ENCODE data around the gene MRI1.
A peak's percentile ranks its signal among the peaks of the same experiment; 100 is the strongest.
"Not testable (repeated sequence)": the region's sequence is repeated elsewhere in the genome, so short reads cannot be mapped to it uniquely, and the experiment has no call there.

Gene MRI1

DNA sequence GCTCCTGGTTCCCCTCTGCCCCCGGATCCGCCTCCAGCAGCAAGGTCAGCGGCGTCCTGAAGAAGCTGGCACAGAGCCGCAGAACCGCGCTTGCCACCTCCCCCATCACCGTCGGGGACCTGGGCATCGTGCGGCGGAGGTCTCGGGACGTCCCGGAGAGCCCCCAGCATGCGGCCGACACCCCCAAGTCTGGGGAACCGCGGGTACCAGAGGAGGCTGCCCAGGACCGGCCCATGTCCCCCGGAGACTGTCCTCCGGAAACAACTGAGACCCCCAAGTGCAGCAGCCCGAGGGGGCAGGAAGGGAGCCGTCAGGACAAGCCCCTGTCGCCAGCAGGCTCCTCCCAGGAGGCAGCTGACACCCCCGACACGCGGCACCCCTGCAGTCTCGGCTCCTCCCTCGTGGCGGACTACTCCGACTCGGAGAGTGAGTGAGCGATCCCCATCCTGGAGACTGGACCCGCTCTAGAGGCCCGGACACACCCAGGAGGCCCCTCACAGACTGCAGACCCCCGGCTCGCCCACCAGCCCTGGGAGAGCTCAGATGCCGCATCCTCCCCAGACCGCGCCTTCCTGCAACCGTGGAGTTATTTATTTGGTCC is 1.6 kb upstream of the MRI1 start:
- no peak for DNase-seq

DNA sequence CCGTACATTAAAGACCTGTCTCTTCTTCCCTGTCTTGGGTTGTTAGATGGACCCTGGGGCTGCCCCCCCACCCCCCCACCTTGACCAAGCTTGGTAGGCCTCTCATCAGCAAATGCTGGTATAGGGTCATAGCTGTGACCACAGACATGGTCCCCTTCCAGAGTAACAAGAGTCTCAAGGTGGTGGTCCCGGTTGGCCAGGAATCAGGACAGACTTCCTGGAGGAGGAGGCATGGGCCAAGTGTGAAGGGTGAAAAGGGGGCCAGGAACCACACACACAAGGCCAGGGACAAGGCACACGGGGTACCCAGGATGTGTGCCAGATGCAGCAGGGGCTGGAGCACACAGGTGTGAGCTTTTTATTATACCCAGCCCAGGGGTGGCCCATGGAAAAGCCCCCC is 1.1 kb upstream of the MRI1 start:
- DNase-seq, result no peak

DNA sequence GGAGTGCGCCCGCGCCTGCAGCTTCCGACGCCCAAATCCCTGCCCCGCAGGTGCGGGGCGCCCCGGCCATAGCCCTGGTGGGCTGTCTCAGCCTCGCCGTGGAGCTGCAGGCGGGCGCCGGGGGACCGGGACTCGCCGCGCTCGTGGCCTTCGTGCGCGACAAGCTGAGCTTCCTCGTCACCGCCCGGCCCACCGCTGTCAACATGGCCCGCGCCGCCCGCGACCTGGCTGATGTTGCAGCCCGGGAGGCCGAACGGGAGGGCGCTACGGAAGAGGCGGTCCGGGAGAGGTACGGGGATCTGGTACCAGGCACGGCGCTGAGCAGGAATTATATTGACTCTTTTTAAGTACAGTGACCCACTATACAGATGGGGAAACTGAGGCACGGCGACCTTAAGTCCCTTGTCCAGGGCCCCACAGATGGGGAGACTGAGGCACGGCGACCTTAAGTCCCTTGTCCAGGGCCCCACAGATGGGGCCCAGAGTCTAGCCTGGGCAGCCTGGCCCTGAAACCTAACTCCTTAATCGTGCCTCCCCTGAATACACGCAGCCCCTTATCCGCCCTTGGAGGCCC is 586 bp downstream of the MRI1 start:
- no peak for DNase-seq

DNA sequence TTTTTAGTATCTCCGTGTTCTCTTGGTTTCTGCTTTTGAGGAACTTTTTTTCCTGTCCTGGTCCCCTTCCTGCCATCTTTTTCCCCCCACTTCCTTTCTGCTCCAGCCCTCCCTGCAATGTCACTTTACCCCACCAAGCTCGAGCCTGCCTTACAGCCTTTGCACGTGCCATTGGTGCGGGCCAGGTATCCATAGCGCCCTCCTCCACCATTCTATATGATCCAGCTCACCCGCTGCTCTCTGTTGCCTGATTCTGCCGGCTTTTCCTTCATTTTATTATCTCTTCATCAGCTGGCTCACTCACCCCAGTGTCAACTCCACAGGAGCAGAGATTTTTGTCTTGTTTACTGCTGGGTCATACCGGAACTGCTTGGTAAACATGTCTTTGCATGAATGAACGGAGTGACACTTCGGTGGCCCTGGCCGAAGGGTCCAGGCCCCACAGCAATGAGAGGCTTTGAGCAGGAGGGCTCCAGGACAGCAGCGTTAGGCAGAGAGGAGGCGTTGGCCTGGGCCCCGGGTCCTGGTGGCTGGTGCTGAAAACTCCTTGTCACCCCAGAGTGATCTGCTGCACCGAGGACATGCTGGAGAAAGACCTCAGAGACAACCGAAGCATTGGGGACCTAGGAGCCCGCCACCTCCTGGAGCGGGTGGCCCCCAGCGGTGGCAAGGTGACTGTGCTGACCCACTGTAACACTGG is 1.2 kb downstream of the MRI1 start:
- no peak for DNase-seq

DNA sequence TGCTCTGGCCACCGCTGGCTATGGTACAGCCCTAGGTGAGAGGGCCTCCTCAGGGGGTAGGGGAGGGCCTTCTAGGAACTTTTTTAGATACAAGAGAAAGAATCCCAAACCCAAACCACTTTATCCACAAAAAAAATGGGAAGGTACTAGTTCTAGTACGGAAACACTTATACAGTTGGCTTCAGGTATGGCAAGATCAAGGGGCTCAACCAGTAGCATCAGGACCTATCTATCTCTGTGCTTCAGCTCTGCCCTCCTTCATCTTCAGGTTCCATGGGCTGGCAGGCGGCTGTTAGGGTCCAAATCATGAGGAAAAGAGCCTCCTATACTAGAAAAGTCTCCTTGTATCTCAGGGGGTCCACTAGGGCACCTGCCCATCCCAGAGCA is 1.8 kb downstream of the MRI1 start:
- DNase-seq, result no peak

DNA sequence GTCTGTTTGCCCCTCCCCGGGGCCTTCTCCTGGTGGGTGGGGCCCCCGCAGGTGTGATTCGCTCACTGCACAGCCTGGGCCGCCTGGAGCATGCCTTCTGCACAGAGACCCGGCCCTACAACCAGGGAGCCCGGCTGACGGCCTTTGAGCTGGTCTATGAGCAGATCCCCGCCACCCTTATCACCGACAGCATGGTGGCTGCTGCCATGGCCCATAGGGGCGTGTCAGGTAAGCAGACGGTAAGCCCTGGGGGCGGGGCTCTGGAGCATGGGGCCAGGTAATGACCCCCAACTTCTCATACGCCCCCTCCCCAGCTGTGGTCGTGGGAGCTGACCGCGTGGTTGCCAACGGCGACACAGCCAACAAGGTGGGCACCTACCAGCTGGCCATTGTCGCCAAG is 4.2 kb downstream of the MRI1 start:
- no peak for DNase-seq

DNA sequence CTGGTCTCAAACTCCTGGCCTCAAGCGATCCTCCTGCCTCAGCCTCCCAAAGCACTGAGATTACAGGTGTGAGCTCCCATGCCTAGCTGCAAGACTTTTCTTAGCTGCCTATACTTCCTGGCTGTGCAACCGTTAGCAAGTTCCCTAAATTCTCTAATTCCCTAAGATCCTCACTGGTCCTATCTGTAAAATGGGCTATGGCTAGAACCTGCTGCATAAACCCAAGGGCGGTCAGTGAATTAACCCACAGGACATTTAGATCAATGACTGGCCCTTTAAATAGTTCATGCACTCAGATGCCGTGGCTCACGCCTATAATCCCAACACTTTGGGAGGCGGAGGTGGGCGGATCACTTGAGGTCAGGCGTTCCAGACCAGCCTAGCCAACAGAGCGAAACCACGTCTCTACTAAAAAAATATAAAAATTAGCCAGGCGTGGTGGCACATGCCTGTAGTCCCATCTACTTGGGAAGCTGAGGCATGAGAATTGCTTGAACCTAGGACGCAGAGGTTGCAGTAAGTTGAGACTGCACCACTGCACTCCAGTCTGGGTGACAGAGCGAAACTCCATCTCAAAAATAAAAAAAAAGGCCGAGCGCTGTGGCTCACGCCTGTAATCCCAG is 5.8 kb downstream of the MRI1 start:
- DNase-seq, result no peak

DNA sequence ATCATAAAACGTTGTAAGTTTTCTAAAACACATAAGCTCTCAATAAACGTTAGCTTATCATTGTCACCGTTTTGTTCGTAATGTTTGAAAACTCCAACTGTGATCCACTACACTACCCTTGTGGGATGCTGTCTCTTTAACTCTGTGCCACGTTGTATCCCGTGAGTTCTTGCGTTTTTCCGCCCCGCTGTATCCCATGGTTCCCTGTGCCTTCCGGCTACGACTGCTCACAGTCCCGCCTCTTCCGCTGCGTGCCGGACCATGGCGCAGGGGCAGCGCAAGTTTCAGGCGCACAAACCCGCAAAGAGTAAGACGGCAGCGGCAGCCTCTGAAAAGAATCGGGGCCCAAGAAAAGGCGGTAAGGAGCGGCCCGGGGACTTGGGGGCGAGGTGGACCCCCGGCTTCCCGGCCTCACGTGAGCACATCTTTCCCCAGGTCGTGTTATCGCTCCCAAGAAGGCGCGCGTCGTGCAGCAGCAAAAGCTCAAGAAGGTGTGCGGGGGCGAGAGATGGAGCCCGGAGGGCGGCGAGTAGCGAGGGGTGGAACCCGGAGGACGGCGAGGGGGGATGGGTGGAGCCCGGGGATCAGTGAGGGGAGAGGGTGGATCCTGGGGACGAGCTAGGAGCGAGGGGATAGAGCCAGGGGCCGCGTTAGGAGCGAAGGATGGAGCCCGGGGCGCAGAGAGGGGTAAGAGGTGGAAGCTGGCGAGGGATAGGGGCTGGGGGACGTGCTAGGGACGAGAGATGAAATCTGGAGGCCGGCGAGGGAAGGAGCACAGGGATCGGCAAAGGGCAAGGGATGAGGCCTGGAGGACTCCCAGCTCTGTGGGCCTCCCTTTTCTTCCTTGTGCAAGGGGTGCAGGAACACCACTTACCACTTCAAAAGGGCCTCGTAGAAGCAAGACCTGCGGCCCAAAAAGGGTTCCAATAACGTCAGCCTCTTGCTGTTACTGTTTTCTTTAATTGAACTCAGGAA is 10.2 kb downstream of the MRI1 start, which contains the start of gene C19orf53:
Gene C19orf53 (plus strand): TSS at position 240 of the 975 bp plus-strand sequence. CDS start 22 bp downstream, at position 262.
- peak; percentile 24 for DNase-seq

DNA sequence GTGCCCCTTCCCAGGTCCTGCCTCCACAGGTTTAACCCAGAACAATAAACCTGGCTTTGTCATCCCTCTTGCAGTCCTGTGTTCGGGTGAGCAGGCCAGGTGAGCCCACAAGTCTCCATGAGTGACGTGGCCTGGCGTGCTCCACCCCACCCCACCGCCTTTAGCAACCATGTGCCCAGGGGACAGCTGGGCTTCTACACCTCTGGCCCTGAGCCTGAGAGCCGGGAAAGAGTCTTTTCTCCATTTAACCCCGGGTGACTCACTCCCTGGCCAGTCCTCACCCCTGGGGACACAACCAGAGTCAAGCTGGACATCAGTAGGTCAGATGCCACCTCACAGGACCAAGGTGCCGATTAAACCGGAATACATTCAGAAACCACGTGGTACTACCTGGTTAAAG is 14.1 kb downstream of the MRI1 start:
- no peak for DNase-seq

DNA sequence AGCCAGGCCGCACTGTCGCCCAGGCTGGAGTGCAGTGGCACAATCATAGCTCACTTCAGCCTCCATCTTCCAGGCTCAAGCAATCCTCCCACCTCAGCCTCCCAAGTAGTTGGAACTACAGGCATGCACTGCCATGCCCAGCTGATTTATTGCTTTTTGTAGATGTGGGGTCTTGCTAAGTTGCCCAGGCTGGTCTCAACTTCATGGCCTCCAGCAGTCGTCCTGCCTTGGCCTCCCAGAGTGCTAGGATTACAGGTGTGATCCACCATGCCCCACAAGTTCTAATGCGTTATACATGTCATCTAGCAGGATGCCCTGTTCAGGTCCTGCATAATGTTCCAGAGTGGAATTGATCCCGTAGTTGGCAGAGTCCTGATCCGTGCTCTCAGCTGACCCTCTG is 14.5 kb downstream of the MRI1 start:
- no peak for DNase-seq

DNA sequence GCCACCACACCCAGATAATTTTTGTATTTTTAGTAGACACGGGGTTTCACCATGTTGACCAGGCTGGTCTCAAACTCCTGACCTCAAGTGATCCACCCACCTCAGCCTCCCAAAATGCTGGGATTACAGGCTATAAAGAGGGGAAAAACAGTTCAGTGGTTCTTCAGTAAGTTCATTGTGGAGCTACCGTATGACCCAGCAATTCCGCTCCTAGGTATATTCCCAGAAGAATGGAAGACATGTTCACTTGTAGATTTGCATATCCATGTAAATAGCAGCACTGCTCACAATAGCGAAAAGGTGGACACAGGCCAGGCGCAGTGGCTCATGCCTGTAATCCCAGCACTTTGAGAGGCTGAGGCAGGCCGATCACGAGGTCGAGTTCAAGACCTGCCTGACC is 15.5 kb downstream of the MRI1 start:
- DNase-seq, result not testable (repeated sequence)

DNA sequence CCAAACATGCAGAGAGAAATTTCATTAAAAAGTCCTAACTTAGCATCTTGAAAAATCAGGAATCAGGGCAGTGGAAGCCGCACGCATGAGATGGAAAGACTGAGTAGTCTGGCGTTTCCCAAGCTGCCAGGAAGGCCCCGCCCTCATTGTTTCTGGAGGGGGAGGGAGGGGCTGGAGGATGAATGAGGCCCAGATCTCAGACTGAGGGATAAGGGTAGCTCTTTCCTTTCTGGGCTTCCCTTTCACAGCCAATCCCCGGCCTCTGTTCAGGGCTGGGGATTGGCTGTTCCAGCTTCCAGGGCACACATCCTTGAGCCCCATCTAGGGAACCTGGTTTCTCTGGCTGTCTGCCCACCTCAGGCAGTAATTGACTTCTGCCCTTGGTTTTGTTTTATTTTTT is 17.2 kb downstream of the MRI1 start:
- DNase-seq, result no peak

DNA sequence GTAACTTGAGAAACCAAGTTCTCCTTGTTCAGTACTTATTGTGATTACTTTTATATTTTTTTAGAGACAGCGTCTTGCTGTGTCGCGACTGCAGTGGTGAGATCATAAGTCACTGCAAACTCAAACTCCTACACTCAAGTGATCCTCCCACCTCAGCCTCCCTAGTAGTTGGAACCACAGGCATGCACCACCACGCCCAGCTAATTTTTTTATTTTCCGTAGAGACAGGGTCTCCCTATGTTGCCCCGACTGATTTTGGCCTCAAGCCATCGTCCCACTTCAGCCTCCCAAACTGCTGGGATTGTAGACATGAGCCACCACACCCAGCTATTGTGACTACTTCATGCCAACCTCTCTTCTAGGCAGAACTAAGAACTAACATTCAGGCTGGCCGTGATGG is 18.2 kb downstream of the MRI1 start:
- DNase-seq, result no peak

DNA sequence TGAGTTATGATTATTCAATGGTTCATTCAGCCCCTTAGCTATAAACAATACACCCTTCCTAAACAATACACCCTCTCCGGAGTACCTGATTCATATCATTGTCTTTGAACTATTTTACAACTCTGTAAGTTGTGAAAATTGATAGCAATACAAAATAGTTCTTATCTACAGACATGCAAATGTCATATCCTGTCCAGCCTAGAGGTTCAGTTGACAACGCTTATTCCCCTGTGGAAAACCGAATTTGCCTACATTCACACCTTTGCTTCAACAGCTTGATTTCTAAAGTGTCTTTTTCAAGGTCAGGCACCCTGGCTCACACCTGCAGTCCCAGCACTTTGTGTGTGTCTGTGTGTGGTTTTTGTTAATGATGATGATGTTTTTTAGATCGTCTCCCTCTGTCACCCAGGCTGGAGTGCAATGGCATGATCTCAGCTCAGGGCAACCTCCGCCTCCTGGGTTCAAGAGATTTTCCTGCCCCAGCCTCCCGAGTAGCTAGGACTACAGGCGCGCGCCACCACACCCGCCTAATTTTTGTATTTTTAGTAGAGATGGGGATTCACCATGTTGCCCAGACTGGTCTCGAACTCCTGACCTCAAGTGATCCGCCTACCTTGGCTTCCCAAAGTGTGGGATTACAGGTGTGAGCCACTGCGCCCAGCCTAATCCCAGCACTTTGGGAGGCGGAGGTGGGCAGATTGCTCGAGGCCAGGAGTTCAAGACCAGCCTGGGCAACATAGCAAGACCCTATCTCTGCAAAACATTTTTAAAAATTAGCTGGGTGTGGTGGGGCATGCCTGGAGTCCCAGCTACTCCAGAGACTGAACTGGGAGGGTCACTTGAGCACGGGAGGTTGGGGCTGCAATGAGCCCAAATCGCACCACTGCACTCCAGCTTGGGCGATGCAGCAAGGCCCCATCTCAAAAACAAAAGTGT is 19.5 kb downstream of the MRI1 start:
- no peak for DNase-seq

DNA sequence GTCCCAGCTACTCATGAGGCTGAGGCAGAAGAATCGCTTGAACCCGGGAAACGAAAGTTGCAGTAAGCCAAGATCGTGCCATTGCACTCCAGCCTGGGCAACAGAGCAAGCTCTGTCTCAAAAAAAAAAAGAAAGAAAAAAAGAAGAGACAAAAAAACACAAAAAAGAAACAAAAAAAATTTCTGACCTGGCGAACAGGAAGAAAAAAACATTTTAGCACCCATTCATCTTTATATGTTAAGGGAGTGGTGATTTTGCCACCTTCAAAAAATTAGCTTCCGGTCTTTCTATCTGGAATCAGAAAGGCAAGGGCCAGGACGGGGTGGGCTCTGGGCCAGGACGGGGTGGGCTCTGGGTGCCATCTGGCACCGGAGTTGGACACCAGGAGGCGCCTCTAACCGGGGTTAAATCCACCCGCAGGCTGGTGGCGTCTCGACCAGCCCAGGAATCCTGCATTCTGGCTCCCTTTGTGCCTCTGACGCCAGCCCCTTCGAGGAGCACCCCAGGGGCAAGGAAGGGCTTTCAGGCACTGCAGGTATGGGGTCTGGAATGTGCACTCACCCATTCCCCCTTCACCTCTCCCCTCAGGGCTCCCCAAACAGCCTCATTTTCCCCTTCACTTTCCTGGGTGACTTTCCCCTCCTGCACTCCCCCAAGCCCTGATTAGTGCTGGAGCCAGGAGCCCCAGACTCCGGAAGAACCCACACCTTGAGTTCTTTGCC is 20.6 kb downstream of the MRI1 start:
- DNase-seq, result no peak

DNA sequence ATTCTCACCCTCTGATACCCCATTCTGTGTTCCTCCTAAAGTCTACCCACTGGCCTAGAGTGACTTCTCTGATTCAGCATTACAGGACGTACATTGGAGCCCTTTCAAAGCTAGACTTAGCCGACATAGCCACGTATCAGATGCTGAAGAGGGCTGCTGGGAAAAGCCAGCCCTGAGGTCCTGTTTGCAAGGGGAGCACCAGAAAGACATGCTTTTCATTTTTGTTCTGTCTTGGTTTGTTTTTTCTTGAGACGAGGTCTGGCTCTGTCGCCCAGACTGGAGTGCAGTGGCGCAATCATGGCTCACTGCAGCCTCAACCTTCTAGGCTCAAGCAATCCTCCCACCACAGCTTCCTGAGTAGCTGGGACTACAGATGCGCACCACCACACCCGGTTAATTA is 24.7 kb downstream of the MRI1 start:
- DNase-seq, result no peak

DNA sequence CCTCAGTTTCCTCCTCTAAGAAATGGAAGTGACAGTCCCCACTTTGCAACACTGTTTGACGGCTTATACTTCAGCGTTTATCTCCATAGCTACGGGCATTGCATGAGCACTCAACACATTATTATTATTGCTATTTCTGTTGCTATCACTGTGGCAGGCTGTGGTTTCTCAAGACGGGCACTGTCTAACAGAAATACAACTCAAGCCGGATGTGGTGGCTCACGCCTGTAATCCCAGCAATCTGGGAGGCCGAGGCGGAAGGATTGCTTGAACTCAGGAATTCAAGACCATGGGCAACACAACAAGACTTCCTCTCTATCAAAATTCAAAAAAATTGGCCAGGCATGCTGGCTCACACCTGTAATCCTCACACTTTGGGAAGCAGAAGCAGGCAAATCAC is 26.0 kb downstream of the MRI1 start:
- no peak for DNase-seq

DNA sequence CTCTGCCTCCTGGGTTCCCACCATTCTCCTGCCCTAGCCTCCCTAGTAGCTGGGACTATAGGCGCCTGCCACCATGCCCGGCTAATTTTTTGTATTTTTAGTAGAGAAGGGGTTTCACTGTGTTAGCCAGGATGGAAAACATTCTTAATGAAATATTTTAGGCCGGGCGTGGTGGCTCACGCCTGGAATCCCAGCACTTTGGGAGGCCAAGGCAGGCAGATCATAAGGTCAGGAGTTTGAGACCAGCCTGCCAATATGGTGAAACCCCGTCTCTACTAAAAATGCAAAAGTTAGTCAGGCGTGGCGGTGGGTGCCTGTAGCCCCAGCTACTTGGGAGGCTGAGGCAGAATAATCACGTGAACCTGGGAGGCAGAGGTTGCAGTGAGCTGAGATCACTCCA is 29.0 kb downstream of the MRI1 start:
- not testable (repeated sequence) for DNase-seq

DNA sequence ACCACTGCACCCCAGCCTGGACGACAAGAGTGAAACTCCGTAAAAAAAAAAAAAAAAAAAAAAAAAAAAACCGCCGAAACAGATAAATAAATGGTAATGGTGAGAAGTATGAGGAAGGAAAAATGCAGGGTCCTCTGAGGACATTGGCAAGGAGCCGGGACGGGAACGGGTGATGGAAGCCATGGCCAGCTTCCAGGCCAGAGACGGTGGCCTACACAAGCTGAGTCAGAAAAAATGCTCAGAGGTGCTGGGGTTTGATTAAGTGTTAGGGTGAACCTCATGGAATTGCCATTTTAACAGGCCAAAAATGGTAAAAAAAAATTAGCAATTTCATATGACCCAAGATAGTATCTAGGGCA is 30.1 kb downstream of the MRI1 start:
- no peak for DNase-seq

DNA sequence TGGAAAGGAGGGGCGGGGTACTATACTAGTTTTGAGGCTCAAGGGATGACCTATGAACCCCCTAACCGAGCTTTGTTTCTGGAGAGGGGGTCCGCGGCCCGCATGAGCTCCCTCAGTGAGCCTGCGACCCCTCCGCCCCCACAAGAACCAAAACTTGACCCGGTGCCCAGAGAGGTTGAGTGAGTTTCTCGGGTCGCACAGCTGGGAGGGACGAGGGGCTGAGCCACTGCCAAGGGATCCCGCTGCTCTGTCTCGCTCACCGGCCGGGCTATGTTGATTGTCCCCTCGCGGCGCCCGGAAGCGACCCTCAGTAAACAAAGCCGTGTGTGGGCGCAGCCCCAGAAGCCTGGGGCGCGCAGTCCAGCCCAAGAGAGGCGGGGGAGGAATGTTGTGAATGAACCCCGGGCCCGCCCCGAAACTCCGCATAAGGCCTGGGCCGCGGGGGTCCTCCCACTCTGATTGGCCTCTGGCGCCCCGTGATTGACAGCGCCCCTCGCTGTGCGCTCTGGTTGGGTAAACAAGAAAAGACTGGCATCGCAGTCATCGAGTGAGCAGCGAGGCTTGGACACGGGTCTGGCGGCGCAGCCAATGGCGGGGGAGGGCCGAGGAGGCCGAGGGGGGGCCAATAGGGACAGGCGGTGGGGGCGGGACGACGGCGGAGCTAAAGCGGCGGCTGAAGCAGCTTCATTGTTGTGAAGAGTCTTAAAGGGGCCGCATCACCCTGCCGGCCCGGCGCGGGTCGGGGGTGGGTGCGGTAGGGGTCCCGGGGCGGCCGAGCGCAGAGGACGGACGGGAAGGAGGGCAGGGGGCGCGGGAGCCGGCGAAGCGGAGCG is 30.7 kb downstream of the MRI1 start, which contains the start of gene ZSWIM4:
Gene ZSWIM4 (plus strand): TSS at position 687 of the 833 bp plus-strand sequence. CDS start 206 bp downstream, outside the sequence.
- peak; percentile 92 for DNase-seq

All from NCI-H1436 treated with DMSO at 0.1 percent for 48 hours (cell line).